Smooth muscle cell (in vitro differentiated cells): Measurements from ENCODE around the gene IMPA2. TPM values are rescaled to one million over a fixed set of nuclear protein-coding genes. Genes with fewer than 3 reads are reported as not detected.

Experiments
- DNase-seq: peaks from one replicate; lab custom pipeline; 2025; ENCODE audit not compliant: unreplicated experiment; lab: John Stamatoyannopoulos, UW
- H2AFZ ChIP-seq: fragments of 200-600 bp; sonication (generic); 2 replicates; pipeline ENCODE4 v1.6.0; 2016; ENCODE audit warnings: antibody characterized with exemption, low read depth, mild to moderate bottlenecking
- H3F3A ChIP-seq: fragments of 200-600 bp; sonication (generic); 2 replicates; pipeline ENCODE4 v1.6.0; 2017; ENCODE audit warnings: antibody characterized with exemption, low read depth
- H3K27ac ChIP-seq: fragments of 200-600 bp; sonication (generic); 2 replicates; pipeline ENCODE4 v1.5.1; 2016; ENCODE audit warnings: low read depth, mild to moderate bottlenecking
- H3K27me3 ChIP-seq: fragments of 200-600 bp; sonication (generic); 2 replicates; pipeline ENCODE4 v1.6.1; 2016; ENCODE audit warnings: low read depth, mild to moderate bottlenecking
- H3K36me3 ChIP-seq: fragments of 200-600 bp; sonication (generic); 2 replicates; pipeline ENCODE4 v1.5.1; 2016; ENCODE audit warnings: low read depth
- H3K4me1 ChIP-seq: fragments of 200-600 bp; sonication (generic); 2 replicates; pipeline ENCODE4 v1.5.1; 2016; ENCODE audit warnings: low read depth
- H3K4me2 ChIP-seq: fragments of 200-600 bp; sonication (generic); 2 replicates; pipeline ENCODE4 v1.6.0; 2016; ENCODE audit warnings: mild to moderate bottlenecking
- H3K4me3 ChIP-seq: fragments of 200-600 bp; sonication (generic); 2 replicates; pipeline ENCODE4 v1.5.1; 2016; ENCODE audit warnings: mild to moderate bottlenecking
- H3K79me2 ChIP-seq: fragments of 200-600 bp; sonication (generic); 2 replicates; pipeline ENCODE4 v1.6.0; 2016; ENCODE audit warnings: low read depth, mild to moderate bottlenecking
- H3K9ac ChIP-seq: fragments of 200-600 bp; sonication (generic); 2 replicates; pipeline ENCODE4 v1.6.0; 2016; ENCODE audit warnings: low read depth
- H3K9me3 ChIP-seq: fragments of 200-600 bp; sonication (generic); replicated peaks from 2 replicates; pipeline ENCODE4 v1.5.1; 2016; ENCODE audit warnings: low read depth
- H4K20me1 ChIP-seq: fragments of 200-600 bp; sonication (generic); 2 replicates; pipeline ENCODE4 v1.6.0; 2016; ENCODE audit warnings: low read depth
- CTCF ChIP-seq: fragments of 200-600 bp; sonication (generic); IDR thresholded peaks from 2 replicates; pipeline ENCODE4 v1.5.1; 2017; ENCODE audit warnings: borderline replicate concordance, mild to moderate bottlenecking, antibody characterized with exemption; ENCODE audit not compliant: insufficient read depth, poor library complexity, severe bottlenecking
- WGBS: methylation state at CpG from one replicate; pipeline ENCODE4 v1.1.7; 2016; ENCODE audit warnings: low lambda C conversion rate; 5-methylcytosine and 5-hydroxymethylcytosine counted together
- polyA plus RNA-seq: library from polyadenylated mRNA; unstranded; fragments of >200 nt; fragmentation: Nextera tagmentation; extraction: Ambion mirVana; gene quantifications from 2 replicates; pipeline ENCODE4 v1.2.1, GENCODE V29; 2016
- total RNA-seq: library from RNA; depleted of rRNA; stranded (reverse); fragments of >200 nt; gene quantifications from 2 replicates; pipeline ENCODE4 v1.2.3, GENCODE V29; 2014

IMPA2 gene
- total and polyA plus RNA-seq, 2 experiments from 2014 or later = 9.9 to 17.8 TPM

- Histone ChIP-seq H3K9me3 (no peaks in the 10 kb centered on the region), H4K20me1 (no peaks in the 10 kb centered on the region), H3K79me2 (no peaks in the 10 kb centered on the region), H3K4me3 (no peak overlapping the region), H2AFZ (no peak overlapping the region), H3K27ac (no peak overlapping the region), H3K27me3 (no peaks in the 10 kb centered on the region), H3K4me2 (no peak overlapping the region), H3F3A (peaks cover 4% of the 10 kb centered on the region), H3K9ac (no peak overlapping the region), H3K36me3 (no peaks in the 10 kb centered on the region), H3K4me1 (no peaks in the 10 kb centered on the region)
- TF ChIP-seq CTCF = no peak
- no peak for DNase-seq
- 83% methylated on average over 7 of the region's 7 CpGs for WGBS
Observed at GRCh38 chr18:12043811-12044210, 62.5 kb downstream of the IMPA2 start.

- Histone ChIP-seq H3K4me2 (no peak overlapping the region), H3K36me3 (no peaks in the 10 kb centered on the region), H3K4me1 (no peaks in the 10 kb centered on the region), H3K4me3 (no peak overlapping the region), H3F3A (peaks cover 4% of the 10 kb centered on the region), H3K9me3 (no peaks in the 10 kb centered on the region), H3K79me2 (no peaks in the 10 kb centered on the region), H3K27me3 (no peaks in the 10 kb centered on the region), H2AFZ (no peak overlapping the region), H4K20me1 (no peaks in the 10 kb centered on the region), H3K9ac (no peak overlapping the region), H3K27ac (no peak overlapping the region)
- no peak for TF ChIP-seq CTCF
- DNase-seq = no peak
- WGBS = 59% methylated on average over 5 of the region's 5 CpGs
Observed at GRCh38 chr18:12044591-12044990, 63.3 kb downstream of the IMPA2 start.

GRCh38 chr18:12046046-12046750 lies 64.9 kb downstream of the IMPA2 start:
- H3K9ac ChIP-seq = no peak overlapping the region
- 94% methylated on average over 15 of the region's 15 CpGs for WGBS
- DNase-seq = no peak
- no peak overlapping the region for H2AFZ ChIP-seq
- no peak overlapping the region for H3K4me3 ChIP-seq
- H3K27me3 ChIP-seq = no peaks in the 10 kb centered on the region
- H4K20me1 ChIP-seq = no peaks in the 10 kb centered on the region
- no peak for TF ChIP-seq CTCF
- H3K4me1 ChIP-seq = no peaks in the 10 kb centered on the region
- H3K9me3 ChIP-seq = no peaks in the 10 kb centered on the region
- no peak overlapping the region for H3K27ac ChIP-seq
- peaks cover 3% of the 10 kb centered on the region for H3F3A ChIP-seq
- no peaks in the 10 kb centered on the region for H3K79me2 ChIP-seq
- no peak overlapping the region for H3K4me2 ChIP-seq
- H3K36me3 ChIP-seq = no peaks in the 10 kb centered on the region

GRCh38 chr18:12046751-12047335 lies 65.5 kb downstream of the IMPA2 start:
- Histone ChIP-seq H3K36me3 (no peaks in the 10 kb centered on the region), H3K9ac (no peak overlapping the region), H3K4me1 (no peaks in the 10 kb centered on the region), H3K9me3 (no peaks in the 10 kb centered on the region), H4K20me1 (no peaks in the 10 kb centered on the region), H3K4me3 (no peak overlapping the region), H2AFZ (no peak overlapping the region), H3K4me2 (no peak overlapping the region), H3F3A (no peaks in the 10 kb centered on the region), H3K27me3 (no peaks in the 10 kb centered on the region), H3K79me2 (no peaks in the 10 kb centered on the region), H3K27ac (no peak overlapping the region)
- TF ChIP-seq CTCF = no peak
- 83% methylated on average over 12 of the region's 12 CpGs for WGBS
- no peak for DNase-seq
